ENCODE results near the gene ITPKC.

The ITPKC gene

GRCh38 chr19:40744554-40745401 lies 27.9 kb downstream of the ITPKC start:
- Histone ChIP-seq H3K9me3 (ENCODE audit: insufficient read depth, low read length, severe bottlenecking) (no peaks in the 10 kb centered on the region), H3K36me3 (ENCODE audit: insufficient read depth, low read length) (peaks cover 18% of the 10 kb centered on the region), H3K27ac (ENCODE audit: low read length) (no peak overlapping the region), H2AFZ (ENCODE audit: low read depth, low read length) (no peak overlapping the region), H3K27me3 (ENCODE audit: insufficient read depth, low read length, poor library complexity) (no peaks in the 10 kb centered on the region), H4K20me1 (ENCODE audit: insufficient read depth, low read length) (no peaks in the 10 kb centered on the region), H3K4me2 (ENCODE audit: insufficient read depth, low read length) (no peak overlapping the region), H3K4me1 (ENCODE audit: insufficient read depth, low read length) (peaks cover 22% of the 10 kb centered on the region), H3K9ac (ENCODE audit: low read depth, low read length) (no peak overlapping the region), H3K79me2 (ENCODE audit: insufficient read depth, low read length) (peaks cover 22% of the 10 kb centered on the region), H3K4me3 (ENCODE audit: low read depth in 1 of 2, low read length in 2 of 2) (no peak overlapping the region)
- no peak for ATAC-seq (ENCODE audit: insufficient read depth, low read depth)
- peak; percentile 28 for TF ChIP-seq CTCF (IDR thresholded peaks at IDR 0.05; ENCODE audit: borderline replicate concordance, extremely low read depth, low read length, poor library complexity, severe bottlenecking)
- TF ChIP-seq EZH2 (IDR thresholded peaks at IDR 0.05; ENCODE audit: borderline replicate concordance, low read depth, low read length, severe bottlenecking): no peak
- DNase-seq: no peak

GRCh38 chr19:40745402-40745780 lies 28.5 kb downstream of the ITPKC start:
- no peak for ATAC-seq (ENCODE audit: insufficient read depth, low read depth)

DNA sequence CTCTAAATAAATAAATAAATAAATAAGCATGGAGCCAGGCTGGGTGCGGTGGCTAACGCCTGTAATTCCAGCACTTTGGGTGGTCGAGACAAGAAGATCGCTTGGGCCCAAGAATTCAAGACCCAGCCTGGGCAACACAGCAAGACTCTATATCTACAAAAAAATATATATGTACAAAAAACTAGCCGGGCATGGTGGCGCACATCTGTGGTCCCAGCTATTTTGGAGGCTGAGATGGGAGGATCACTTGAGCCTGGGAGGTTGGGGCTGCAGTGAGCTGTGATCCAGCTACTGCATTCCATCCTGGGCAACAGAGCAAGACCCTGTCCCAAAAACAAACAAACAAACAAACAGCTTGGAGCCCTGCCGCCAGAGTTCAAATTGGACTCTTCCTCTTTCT lies 30.6 kb downstream of the ITPKC start:
- Histone ChIP-seq H3K36me3 (ENCODE audit: insufficient read depth, low read length) (peaks cover 5% of the 10 kb centered on the region; the same call in 1 of the 2 replicates), H2AFZ (ENCODE audit: low read depth, low read length) (no peak overlapping the region), H3K4me3 (ENCODE audit: low read depth in 1 of 2, low read length in 2 of 2) (no peak overlapping the region), H3K9me3 (ENCODE audit: insufficient read depth, low read length, severe bottlenecking) (no peaks in the 10 kb centered on the region), H3K4me1 (ENCODE audit: insufficient read depth, low read length) (peaks cover 28% of the 10 kb centered on the region), H3K9ac (ENCODE audit: low read depth, low read length) (0 out of 2 replicates have a peak overlapping the region, but pooled peaks have one; percentile 93), H3K27me3 (ENCODE audit: insufficient read depth, low read length, poor library complexity) (no peaks in the 10 kb centered on the region), H4K20me1 (ENCODE audit: insufficient read depth, low read length) (peaks cover 9% of the 10 kb centered on the region; the same call in 1 of the 2 replicates), H3K79me2 (ENCODE audit: insufficient read depth, low read length) (peaks cover 41% of the 10 kb centered on the region), H3K27ac (ENCODE audit: low read length) (0 out of 2 replicates have a peak overlapping the region, but pooled peaks have one; percentile 7), H3K4me2 (ENCODE audit: insufficient read depth, low read length) (peak overlapping the region; percentile 91; the same call in 1 of the 2 replicates)
- ATAC-seq (ENCODE audit: insufficient read depth, low read depth): no peak
- TF ChIP-seq EZH2 (IDR thresholded peaks at IDR 0.05; ENCODE audit: borderline replicate concordance, low read depth, low read length, severe bottlenecking): no peak
- no peak for TF ChIP-seq CTCF (IDR thresholded peaks at IDR 0.05; ENCODE audit: borderline replicate concordance, extremely low read depth, low read length, poor library complexity, severe bottlenecking)
- DNase-seq: no peak

More at GRCh38 chr19:40745402-40745780, 28.5 kb downstream of the ITPKC start:
- no peak overlapping the region for H3K4me2 ChIP-seq (ENCODE audit: insufficient read depth, low read length)
- peaks cover 26% of the 10 kb centered on the region for H3K79me2 ChIP-seq (ENCODE audit: insufficient read depth, low read length)
- peaks cover 23% of the 10 kb centered on the region for H3K4me1 ChIP-seq (ENCODE audit: insufficient read depth, low read length)
- no peaks in the 10 kb centered on the region for H4K20me1 ChIP-seq (ENCODE audit: insufficient read depth, low read length)
- H3K36me3 ChIP-seq (ENCODE audit: insufficient read depth, low read length): peaks cover 18% of the 10 kb centered on the region
- H3K4me3 ChIP-seq (ENCODE audit: low read depth in 1 of 2, low read length in 2 of 2): no peak overlapping the region
- H3K27ac ChIP-seq (ENCODE audit: low read length): no peak overlapping the region
- no peak overlapping the region for H2AFZ ChIP-seq (ENCODE audit: low read depth, low read length)
- DNase-seq: no peak
- no peak for TF ChIP-seq CTCF (IDR thresholded peaks at IDR 0.05; ENCODE audit: borderline replicate concordance, extremely low read depth, low read length, poor library complexity, severe bottlenecking)
- no peak for TF ChIP-seq EZH2 (IDR thresholded peaks at IDR 0.05; ENCODE audit: borderline replicate concordance, low read depth, low read length, severe bottlenecking)
- no peaks in the 10 kb centered on the region for H3K9me3 ChIP-seq (ENCODE audit: insufficient read depth, low read length, severe bottlenecking)
- no peaks in the 10 kb centered on the region for H3K27me3 ChIP-seq (ENCODE audit: insufficient read depth, low read length, poor library complexity)
- no peak overlapping the region for H3K9ac ChIP-seq (ENCODE audit: low read depth, low read length)
